Brain pericyte (primary cell): ENCODE data around the gene HERPUD2.
"Not testable (repeated sequence)": the region's sequence is repeated elsewhere in the genome, so short reads cannot be mapped to it uniquely, and the experiment has no call there.

ENCODE experiments used
- DNase-seq: peaks from one replicate; pipeline ENCODE4 v3.0.0-alpha.2; 2012; ENCODE audit warnings: low read depth, low spot score

Gene HERPUD2

GRCh38 chr7:35714862-35715261 is 19.9 kb upstream of the HERPUD2 start:
- no peak for DNase-seq

- no peak for DNase-seq
Observed at GRCh38 chr7:35714407-35714806, 19.5 kb upstream of the HERPUD2 start.

GRCh38 chr7:35712563-35713226 is 17.8 kb upstream of the HERPUD2 start:
- no peak for DNase-seq

- no peak for DNase-seq
Observed at GRCh38 chr7:35707422-35707821, 12.5 kb upstream of the HERPUD2 start.

- DNase-seq = no peak
Observed at GRCh38 chr7:35705932-35706461, 11.1 kb upstream of the HERPUD2 start.

GRCh38 chr7:35704261-35704660 is 9.3 kb upstream of the HERPUD2 start:
- DNase-seq = no peak

- no peak for DNase-seq
Observed at GRCh38 chr7:35702541-35702940, 7.6 kb upstream of the HERPUD2 start.

- DNase-seq = no peak
Observed at GRCh38 chr7:35701287-35701900, 6.5 kb upstream of the HERPUD2 start.

- no peak for DNase-seq
Observed at GRCh38 chr7:35700865-35701264, 5.9 kb upstream of the HERPUD2 start.

- DNase-seq = no peak
Observed at GRCh38 chr7:35700333-35700732, 5.4 kb upstream of the HERPUD2 start.

- DNase-seq = no peak
Observed at GRCh38 chr7:35699796-35700305, 4.9 kb upstream of the HERPUD2 start.

GRCh38 chr7:35698382-35698781 is 3.4 kb upstream of the HERPUD2 start:
- not testable (repeated sequence) for DNase-seq

- DNase-seq = no peak
Observed at GRCh38 chr7:35697414-35698175, 2.7 kb upstream of the HERPUD2 start.

GRCh38 chr7:35695987-35696386 is 1.1 kb upstream of the HERPUD2 start:
- DNase-seq = no peak

GRCh38 chr7:35695473-35695850 is 527 bp upstream of the HERPUD2 start:
- no peak for DNase-seq

- no peak for DNase-seq
Observed at GRCh38 chr7:35694161-35694783, 663 bp downstream of the HERPUD2 start.

GRCh38 chr7:35691827-35692307 is 3.1 kb downstream of the HERPUD2 start:
- no peak for DNase-seq

- DNase-seq = no peak
Observed at GRCh38 chr7:35691366-35691765, 3.6 kb downstream of the HERPUD2 start.

- not testable (repeated sequence) for DNase-seq
Observed at GRCh38 chr7:35690614-35691013, 4.3 kb downstream of the HERPUD2 start.

- no peak for DNase-seq
Observed at GRCh38 chr7:35685781-35686180, 9.2 kb downstream of the HERPUD2 start.

GRCh38 chr7:35681231-35682029 is 13.5 kb downstream of the HERPUD2 start:
- no peak for DNase-seq
